ENCODE data around the gene IFI27.

Gene IFI27

DNA sequence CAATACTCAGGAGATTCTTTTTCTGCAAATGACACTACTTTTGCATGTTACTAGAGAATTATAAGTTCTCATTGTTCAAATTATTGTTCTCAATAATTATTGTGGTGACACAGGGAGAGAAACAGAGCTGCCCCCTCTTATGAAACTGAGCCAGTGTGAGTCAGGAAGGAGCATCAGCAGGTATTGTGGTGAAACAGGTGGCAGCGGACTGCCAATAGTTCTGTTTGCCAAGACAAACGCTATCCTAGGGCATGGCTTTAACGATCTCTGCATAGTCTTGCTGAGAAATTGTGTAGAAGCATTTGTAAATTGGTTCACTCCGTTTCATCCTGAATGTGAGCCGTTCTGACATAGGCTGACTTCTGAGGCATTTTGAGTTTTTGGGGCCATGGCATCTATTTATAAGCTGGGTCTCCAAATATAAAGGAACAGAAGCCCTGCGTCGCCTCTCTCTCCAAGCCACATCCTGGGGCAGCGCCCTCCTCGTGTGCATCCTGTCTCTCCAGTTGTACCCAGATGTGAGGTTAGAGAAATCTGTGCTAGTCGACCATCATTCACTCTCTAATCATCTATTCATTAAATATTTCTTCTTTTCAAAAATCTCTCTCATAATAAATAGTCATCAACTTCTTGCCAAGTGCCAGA, 47.8 kb downstream of the IFI27 start:
- POLR2A ChIA-PET: interaction anchor here (0.8 kb wide), 1 partner anchor 129 kb away, joined by 3 read pairs; no protein-coding TSS in a partner anchor
- Histone ChIP-seq H3K27ac (ENCODE audit: insufficient read depth in 1 of 2, low read depth in 1 of 2, low read length in 2 of 2, poor library complexity in 1 of 2, severe bottlenecking in 2 of 2) (no peak overlapping the region), H3K9me3 (ENCODE audit: control extremely low read depth in 1 of 5, control insufficient read depth in 4 of 5, insufficient read depth in 2 of 5, low read depth in 1 of 5, low read length in 4 of 5) (peaks cover 0 to 4% (median 0%) of the 10 kb centered on the region in 5 experiments), H3K4me1 (ENCODE audit: control extremely low read depth in 1 of 4, control insufficient read depth in 4 of 4, insufficient read depth in 4 of 4, low read length in 3 of 4) (peaks cover 8 to 30% (median 22%) of the 10 kb centered on the region in 4 experiments), H3K27me3 (replicated peaks in 2 of 5; ENCODE audit: control insufficient read depth in 4 of 5, insufficient read depth in 5 of 5, low read length in 4 of 5) (no peaks in the 10 kb centered on the region), H3K4me3 (ENCODE audit: control insufficient read depth in 1 of 7, extremely low read depth in 1 of 7, insufficient read depth in 4 of 7, low read depth in 2 of 7, low read length in 6 of 7) (no peak overlapping the region), H3K36me3 (ENCODE audit: control insufficient read depth in 4 of 4, insufficient read depth in 4 of 4, low read length in 3 of 4) (no peaks in the 10 kb centered on the region)
- DNase-seq: peak in 2 of 3 donors; percentile 67 to 80
- CTCF ChIA-PET: interaction anchor here (1.3 to 5.4 kb wide), 3 partner anchors 10 to 26 kb away, joined by 3 to 33 read pairs (median 5); no protein-coding TSS in a partner anchor
- WGBS (ENCODE audit: insufficient coverage): 40% methylated on average over 8 of the region's 10 CpGs

DNA sequence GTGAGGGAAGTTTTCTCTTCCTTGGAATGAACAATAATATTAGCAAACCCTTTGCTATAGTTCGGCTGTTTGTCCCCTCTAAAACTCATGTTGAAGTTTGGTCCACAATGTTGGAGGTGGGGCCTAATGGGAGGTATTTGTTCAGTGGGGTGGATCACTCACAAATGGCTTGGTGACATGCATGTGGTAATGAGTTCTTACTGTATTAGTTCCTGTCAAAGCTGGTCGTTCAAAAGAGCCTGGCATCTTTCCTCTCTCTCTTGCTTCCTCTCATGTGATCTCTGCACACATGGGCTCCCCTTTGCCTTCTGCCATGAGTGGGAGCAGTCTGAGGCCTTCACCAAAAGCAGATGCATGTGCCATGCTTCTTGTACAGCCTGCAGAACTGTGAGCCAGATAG, 50.5 kb downstream of the IFI27 start:
- Histone ChIP-seq H3K4me1 (ENCODE audit: control extremely low read depth in 1 of 4, control insufficient read depth in 4 of 4, insufficient read depth in 4 of 4, low read length in 3 of 4) (peaks cover 8 to 47% (median 29%) of the 10 kb centered on the region in 4 experiments), H3K27me3 (replicated peaks in 2 of 5; ENCODE audit: control insufficient read depth in 4 of 5, insufficient read depth in 5 of 5, low read length in 4 of 5) (no peaks in the 10 kb centered on the region), H3K36me3 (ENCODE audit: control insufficient read depth in 4 of 4, insufficient read depth in 4 of 4, low read length in 3 of 4) (no peaks in the 10 kb centered on the region), H3K27ac (ENCODE audit: insufficient read depth in 1 of 2, low read depth in 1 of 2, low read length in 2 of 2, poor library complexity in 1 of 2, severe bottlenecking in 2 of 2) (no peak overlapping the region), H3K4me3 (ENCODE audit: control insufficient read depth in 1 of 7, extremely low read depth in 1 of 7, insufficient read depth in 4 of 7, low read depth in 2 of 7, low read length in 6 of 7) (no peak overlapping the region), H3K9me3 (ENCODE audit: control extremely low read depth in 1 of 5, control insufficient read depth in 4 of 5, insufficient read depth in 2 of 5, low read depth in 1 of 5, low read length in 4 of 5) (no peaks in the 10 kb centered on the region)
- peak in 1 of 3 donors; percentile 45 for DNase-seq
- POLR2A ChIA-PET: no interaction called here
- CTCF ChIA-PET: interaction anchor here (1.0 to 5.4 kb wide), 2 partner anchors 9 to 24 kb away, joined by 5 to 33 read pairs; no protein-coding TSS in a partner anchor
- 0% methylated on average over 1 of the region's 2 CpGs for WGBS (ENCODE audit: insufficient coverage)

- H3K9me3 ChIP-seq (ENCODE audit: control extremely low read depth in 1 of 5, control insufficient read depth in 4 of 5, insufficient read depth in 2 of 5, low read depth in 1 of 5, low read length in 4 of 5): no peaks in the 10 kb centered on the region
- H3K27me3 ChIP-seq (replicated peaks in 2 of 5; ENCODE audit: control insufficient read depth in 4 of 5, insufficient read depth in 5 of 5, low read length in 4 of 5): no peaks in the 10 kb centered on the region
- H3K4me3 ChIP-seq (ENCODE audit: control insufficient read depth in 1 of 7, extremely low read depth in 1 of 7, insufficient read depth in 4 of 7, low read depth in 2 of 7, low read length in 6 of 7): peak overlapping the region in 1 of 7 experiments; percentile 32
- H3K27ac ChIP-seq (ENCODE audit: insufficient read depth in 1 of 2, low read depth in 1 of 2, low read length in 2 of 2, poor library complexity in 1 of 2, severe bottlenecking in 2 of 2): peak overlapping the region in 1 of 2 experiments; percentile 52
- no peaks in the 10 kb centered on the region for H3K36me3 ChIP-seq (ENCODE audit: control insufficient read depth in 4 of 4, insufficient read depth in 4 of 4, low read length in 3 of 4)
- H3K4me1 ChIP-seq (ENCODE audit: control extremely low read depth in 1 of 4, control insufficient read depth in 4 of 4, insufficient read depth in 4 of 4, low read length in 3 of 4): peaks cover 8 to 47% (median 29%) of the 10 kb centered on the region in 4 experiments
- POLR2A ChIA-PET: interaction anchor here (0.6 kb wide), 1 partner anchor 10 kb away, joined by 3 read pairs; no protein-coding TSS in a partner anchor
- WGBS (ENCODE audit: insufficient coverage): no CpG with 5 or more reads among the region's 2 CpGs
- peak; percentile 44 to 68 (median 62) for DNase-seq
- CTCF ChIA-PET: interaction anchor here (1.0 to 5.4 kb wide), 4 partner anchors 21 to 31 kb away, joined by 3 to 33 read pairs (median 4); no protein-coding TSS in a partner anchor
These were observed 51.4 kb downstream of the IFI27 start for GRCh38 chr14:94161981-94162380.

GRCh38 chr14:94162466-94162865, 51.9 kb downstream of the IFI27 start:
- peak overlapping the region in 1 of 2 experiments; percentile 52 for H3K27ac ChIP-seq (ENCODE audit: insufficient read depth in 1 of 2, low read depth in 1 of 2, low read length in 2 of 2, poor library complexity in 1 of 2, severe bottlenecking in 2 of 2)
- ChIA-PET CTCF (interaction anchor here (1.0 to 1.3 kb wide), 5 partner anchors 13 to 32 kb away, joined by 3 to 4 read pairs (median 3); no protein-coding TSS in a partner anchor), POLR2A (interaction anchor here (0.6 kb wide), 1 partner anchor 9 kb away, joined by 3 read pairs; no protein-coding TSS in a partner anchor)
- H3K9me3 ChIP-seq (ENCODE audit: control extremely low read depth in 1 of 5, control insufficient read depth in 4 of 5, insufficient read depth in 2 of 5, low read depth in 1 of 5, low read length in 4 of 5): no peaks in the 10 kb centered on the region
- H3K4me3 ChIP-seq (ENCODE audit: control insufficient read depth in 1 of 7, extremely low read depth in 1 of 7, insufficient read depth in 4 of 7, low read depth in 2 of 7, low read length in 6 of 7): peak overlapping the region in 1 of 7 experiments; percentile 7
- WGBS (ENCODE audit: insufficient coverage): 90% methylated on average over 4 of the region's 5 CpGs
- no peaks in the 10 kb centered on the region for H3K36me3 ChIP-seq (ENCODE audit: control insufficient read depth in 4 of 4, insufficient read depth in 4 of 4, low read length in 3 of 4)
- peaks cover 8 to 47% (median 29%) of the 10 kb centered on the region in 4 experiments for H3K4me1 ChIP-seq (ENCODE audit: control extremely low read depth in 1 of 4, control insufficient read depth in 4 of 4, insufficient read depth in 4 of 4, low read length in 3 of 4)
- H3K27me3 ChIP-seq (replicated peaks in 2 of 5; ENCODE audit: control insufficient read depth in 4 of 5, insufficient read depth in 5 of 5, low read length in 4 of 5): no peaks in the 10 kb centered on the region
- no peak for DNase-seq

- Histone ChIP-seq H3K27me3 (replicated peaks in 2 of 5; ENCODE audit: control insufficient read depth in 4 of 5, insufficient read depth in 5 of 5, low read length in 4 of 5) (peaks cover 0 to 2% (median 0%) of the 10 kb centered on the region in 5 experiments), H3K4me3 (ENCODE audit: control insufficient read depth in 1 of 7, extremely low read depth in 1 of 7, insufficient read depth in 4 of 7, low read depth in 2 of 7, low read length in 6 of 7) (no peak overlapping the region), H3K9me3 (ENCODE audit: control extremely low read depth in 1 of 5, control insufficient read depth in 4 of 5, insufficient read depth in 2 of 5, low read depth in 1 of 5, low read length in 4 of 5) (no peaks in the 10 kb centered on the region), H3K4me1 (ENCODE audit: control extremely low read depth in 1 of 4, control insufficient read depth in 4 of 4, insufficient read depth in 4 of 4, low read length in 3 of 4) (peaks cover 8 to 42% (median 26%) of the 10 kb centered on the region in 4 experiments), H3K27ac (ENCODE audit: insufficient read depth in 1 of 2, low read depth in 1 of 2, low read length in 2 of 2, poor library complexity in 1 of 2, severe bottlenecking in 2 of 2) (no peak overlapping the region), H3K36me3 (ENCODE audit: control insufficient read depth in 4 of 4, insufficient read depth in 4 of 4, low read length in 3 of 4) (no peaks in the 10 kb centered on the region)
- ChIA-PET CTCF (interaction anchor here (1.0 to 3.1 kb wide), 5 partner anchors 14 to 27 kb away, joined by 3 to 11 read pairs (median 3); no protein-coding TSS in a partner anchor), POLR2A (no interaction called here)
- WGBS (ENCODE audit: insufficient coverage): 48% methylated on average over 5 of the region's 5 CpGs
- peak in 2 of 3 donors; percentile 64 to 69 for DNase-seq
These were observed 53.3 kb downstream of the IFI27 start for GRCh38 chr14:94163796-94164195.

DNA sequence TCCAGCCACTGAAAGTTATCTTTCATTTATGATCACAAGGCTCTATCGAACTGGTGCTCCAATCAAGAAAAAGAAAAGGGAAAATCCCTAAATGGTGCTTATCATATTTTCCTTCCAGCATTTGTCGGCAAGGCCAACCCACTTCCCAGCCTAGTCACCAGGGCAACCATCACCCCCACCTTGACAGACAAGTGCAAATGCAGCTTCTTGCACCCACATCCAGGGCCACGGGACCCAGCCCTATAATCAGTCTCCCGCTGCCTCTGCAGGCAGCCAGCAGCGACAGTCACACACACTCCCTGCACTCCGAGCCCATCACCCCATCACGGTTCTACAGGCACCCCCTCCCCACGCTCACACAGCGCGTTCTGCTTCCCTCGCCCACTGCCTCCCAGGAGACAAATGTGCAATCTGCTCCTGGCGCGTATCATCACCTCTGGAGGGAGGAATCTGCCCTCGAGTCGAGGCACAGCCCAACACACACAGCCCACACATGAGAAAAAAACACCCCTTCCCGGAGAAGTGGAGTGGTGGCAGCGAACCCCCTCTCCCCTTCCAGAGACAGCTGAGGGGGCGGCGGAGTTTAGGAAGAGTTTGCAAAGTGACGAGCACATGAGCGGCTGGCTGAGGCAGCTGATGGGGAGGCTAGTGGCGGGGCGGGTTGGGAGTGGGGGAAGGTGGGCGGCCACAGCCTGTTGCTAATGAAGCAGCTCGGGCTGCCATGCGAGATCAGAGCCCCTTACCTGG, 54.3 kb downstream of the IFI27 start:
- peaks cover 8 to 42% (median 26%) of the 10 kb centered on the region in 4 experiments for H3K4me1 ChIP-seq (ENCODE audit: control extremely low read depth in 1 of 4, control insufficient read depth in 4 of 4, insufficient read depth in 4 of 4, low read length in 3 of 4)
- 80% methylated on average over 12 of the region's 26 CpGs for WGBS (ENCODE audit: insufficient coverage)
- H3K9me3 ChIP-seq (ENCODE audit: control extremely low read depth in 1 of 5, control insufficient read depth in 4 of 5, insufficient read depth in 2 of 5, low read depth in 1 of 5, low read length in 4 of 5): no peaks in the 10 kb centered on the region
- no peak overlapping the region for H3K4me3 ChIP-seq (ENCODE audit: control insufficient read depth in 1 of 7, extremely low read depth in 1 of 7, insufficient read depth in 4 of 7, low read depth in 2 of 7, low read length in 6 of 7)
- ChIA-PET POLR2A (no interaction called here), CTCF (interaction anchor here (1.0 to 3.1 kb wide), 4 partner anchors 13 to 28 kb away, joined by 3 to 11 read pairs (median 4); no protein-coding TSS in a partner anchor)
- no peak for DNase-seq
- H3K36me3 ChIP-seq (ENCODE audit: control insufficient read depth in 4 of 4, insufficient read depth in 4 of 4, low read length in 3 of 4): no peaks in the 10 kb centered on the region
- no peak overlapping the region for H3K27ac ChIP-seq (ENCODE audit: insufficient read depth in 1 of 2, low read depth in 1 of 2, low read length in 2 of 2, poor library complexity in 1 of 2, severe bottlenecking in 2 of 2)
- H3K27me3 ChIP-seq (replicated peaks in 2 of 5; ENCODE audit: control insufficient read depth in 4 of 5, insufficient read depth in 5 of 5, low read length in 4 of 5): peaks cover 0 to 2% (median 0%) of the 10 kb centered on the region in 5 experiments

All from common myeloid progenitor, CD34-positive (primary cell).